K562 (cell line): ENCODE measurements around the gene SLC35B4. TPM values are rescaled to one million over a fixed set of nuclear protein-coding genes. Genes with fewer than 3 reads are reported as not detected.

Experiments used
- CEBPG ChIP-seq, 3 experiments: fragments of 200-800 bp in 1 of 3; sonication (Bioruptor generic) in 1 of 3; sonication (generic) in 1 of 3; formaldehyde crosslinking in 1 of 3; IDR thresholded peaks in 2 of 3; conservative IDR thresholded peaks in 1 of 3; 2 replicates each; pipeline versions ENCODE4 v1.6.1 to v1.8.0; 2016 to 2022; ENCODE audit warnings: missing compliant biosample characterization in 2 of 3, missing genetic modification characterization in 2 of 3, mild to moderate bottlenecking in 1 of 3, missing genetic modification reagents in 1 of 3
- CHCHD3 ChIP-seq: fragments of 250-450 bp; sonication (Bioruptor Pico); IDR thresholded peaks from 2 replicates; pipeline ENCODE4 v2.1.2; 2022; ENCODE audit warnings: mild to moderate bottlenecking
- FOS ChIP-seq: IDR thresholded peaks from 3 replicates; pipeline ENCODE4 v1.6.1; 2011; ENCODE audit not compliant: insufficient read length; ENCODE audit errors: extremely low read depth
- NCOA6 ChIP-seq: fragments of 450-650 bp; IDR thresholded peaks from 2 replicates; pipeline ENCODE4 v1.6.1; 2017; ENCODE audit warnings: mild to moderate bottlenecking
- NFIC ChIP-seq: fragments of 450-650 bp; IDR thresholded peaks from 2 replicates; pipeline ENCODE4 v1.6.1; 2017; ENCODE audit warnings: mild to moderate bottlenecking, inconsistent platforms
- RBM34 ChIP-seq: fragments of 200-400 bp; formaldehyde crosslinking; IDR thresholded peaks from 2 replicates; pipeline ENCODE4 v1.6.1; 2018; ENCODE audit warnings: low read length, borderline replicate concordance; ENCODE audit not compliant: insufficient read depth
- STAG1 ChIP-seq: sonication (generic); formaldehyde crosslinking; IDR thresholded peaks from 2 replicates; pipeline ENCODE4 v1.5.0; 2020; ENCODE audit warnings: missing genetic modification reagents, borderline replicate concordance
- SUPT5H ChIP-seq: fragments of 450-650 bp; IDR thresholded peaks from 2 replicates; pipeline ENCODE4 v1.6.1; 2016
- ZNF431 ChIP-seq: sonication (generic); formaldehyde crosslinking; IDR thresholded peaks from 2 replicates; pipeline ENCODE4 v1.8.0; 2022; ENCODE audit warnings: mild to moderate bottlenecking, missing genetic modification reagents
- ZNF584 ChIP-seq: fragments of 200-800 bp; sonication (Bioruptor generic); IDR thresholded peaks from 2 replicates; pipeline ENCODE4 v1.6.1; 2016; ENCODE audit warnings: low read depth, mild to moderate bottlenecking, missing genetic modification characterization, missing compliant biosample characterization
- ZSCAN29 ChIP-seq: fragments of 450-650 bp; IDR thresholded peaks from 2 replicates; pipeline ENCODE4 v1.6.1; 2017
- polyA plus RNA-seq, 8 experiments: library from polyadenylated mRNA; depleted of rRNA in 4 of 8; stranded (reverse) in 5 of 8; unstranded in 3 of 8; fragments of >200 nt; fragmentation: Nextera tagmentation in 2 of 8; fragmentation: Illumina TruSeq in 1 of 8; extraction: Ambion mirVana in 2 of 8; extraction: Trizol in 1 of 8; gene quantifications; 2 replicates each; pipeline versions ENCODE4 v1.2.1 to v1.2.3, GENCODE V29; 2011 to 2014; ENCODE audit warnings: inconsistent platforms in 1 of 8, missing spikeins in 1 of 8
- total RNA-seq, 7 experiments: library from RNA; depleted of rRNA in 6 of 7; stranded (reverse); fragments of >200 nt in 6 of 7; fragmentation: Illumina TruSeq in 2 of 7; extraction: Trizol in 2 of 7; gene quantifications; 2 replicates each; pipeline versions ENCODE4 v1.2.1 to v1.2.3, GENCODE V29; 2011 to 2021; ENCODE audit warnings: low replicate concordance in 1 of 7
- TF ChIP-seq, protein P1 (sequence below): sonication (generic); formaldehyde crosslinking; IDR thresholded peaks from 2 replicates; pipeline ENCODE4 v1.8.0; 2023; ENCODE audit warnings: missing genetic modification reagents, mild to moderate bottlenecking, borderline replicate concordance
- TF ChIP-seq, protein P2 (sequence below): fragments of 250-450 bp; sonication (Bioruptor Pico); IDR thresholded peaks from 2 replicates; pipeline ENCODE4 v1.4.0; 2020; ENCODE audit warnings: mild to moderate bottlenecking
- TF ChIP-seq, protein P3 (sequence below): sonication (generic); formaldehyde crosslinking; IDR thresholded peaks from 2 replicates; pipeline ENCODE4 v1.8.0; 2022; ENCODE audit warnings: mild to moderate bottlenecking, missing genetic modification reagents
- TF ChIP-seq, protein P4 (sequence below): sonication (generic); formaldehyde crosslinking; IDR thresholded peaks from 2 replicates; pipeline ENCODE4 v1.9.0; 2022; ENCODE audit warnings: mild to moderate bottlenecking, missing genetic modification reagents
- TF ChIP-seq, protein P5 (sequence below): IDR thresholded peaks from 2 replicates; pipeline ENCODE4 v1.6.1; 2011; ENCODE audit not compliant: insufficient read length; ENCODE audit errors: extremely low read depth

Gene SLC35B4
- total and polyA plus RNA-seq, 9 of the 15 experiments (the other 6 are each of a cell fraction or from before 2014, with no cell fraction given) = 6.1 to 34.9 (median 17.6) TPM

DNA sequence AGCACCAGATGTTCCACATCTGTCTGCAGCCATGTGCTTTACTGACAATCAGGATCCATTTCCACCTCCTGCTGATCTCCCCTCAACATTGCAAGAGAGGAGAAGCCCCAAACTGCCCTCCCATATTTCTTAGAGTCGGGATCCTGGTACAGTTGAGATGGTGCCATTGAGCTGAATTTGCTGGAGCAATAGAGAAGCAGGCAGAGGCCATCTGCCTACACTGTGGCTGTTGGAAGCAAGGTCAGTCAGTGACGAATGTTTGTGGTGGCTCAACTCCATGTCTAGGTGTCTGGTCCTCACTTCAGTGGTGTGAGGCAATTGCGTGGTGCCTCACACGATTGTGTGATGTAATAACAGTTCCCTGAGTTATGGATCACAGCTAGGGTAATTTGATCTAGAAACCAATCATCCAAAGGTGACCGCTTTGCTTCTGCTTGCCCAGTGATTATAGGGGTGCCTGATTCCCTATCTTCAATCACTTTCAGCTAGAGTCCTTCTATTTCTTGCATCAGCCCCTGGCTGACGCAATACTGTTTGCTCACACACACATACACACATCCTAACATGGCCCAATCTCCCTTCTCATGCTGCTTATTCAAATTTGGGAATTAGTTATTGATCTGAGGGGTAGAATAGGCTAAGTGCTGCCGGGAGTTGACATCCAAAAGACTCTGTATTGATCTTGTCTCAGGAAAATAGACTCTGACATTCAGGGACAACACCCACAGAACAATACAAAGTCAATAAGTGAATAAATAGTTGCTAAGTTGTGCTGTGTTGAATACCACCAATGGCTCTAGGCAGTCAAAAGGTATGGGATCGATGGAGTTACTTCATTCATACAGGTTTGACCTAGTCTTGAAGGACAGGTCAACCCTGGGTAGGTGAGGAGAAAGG lies 46.1 kb upstream of the SLC35B4 start (continued):
- TF ChIP-seq, protein P1, sequence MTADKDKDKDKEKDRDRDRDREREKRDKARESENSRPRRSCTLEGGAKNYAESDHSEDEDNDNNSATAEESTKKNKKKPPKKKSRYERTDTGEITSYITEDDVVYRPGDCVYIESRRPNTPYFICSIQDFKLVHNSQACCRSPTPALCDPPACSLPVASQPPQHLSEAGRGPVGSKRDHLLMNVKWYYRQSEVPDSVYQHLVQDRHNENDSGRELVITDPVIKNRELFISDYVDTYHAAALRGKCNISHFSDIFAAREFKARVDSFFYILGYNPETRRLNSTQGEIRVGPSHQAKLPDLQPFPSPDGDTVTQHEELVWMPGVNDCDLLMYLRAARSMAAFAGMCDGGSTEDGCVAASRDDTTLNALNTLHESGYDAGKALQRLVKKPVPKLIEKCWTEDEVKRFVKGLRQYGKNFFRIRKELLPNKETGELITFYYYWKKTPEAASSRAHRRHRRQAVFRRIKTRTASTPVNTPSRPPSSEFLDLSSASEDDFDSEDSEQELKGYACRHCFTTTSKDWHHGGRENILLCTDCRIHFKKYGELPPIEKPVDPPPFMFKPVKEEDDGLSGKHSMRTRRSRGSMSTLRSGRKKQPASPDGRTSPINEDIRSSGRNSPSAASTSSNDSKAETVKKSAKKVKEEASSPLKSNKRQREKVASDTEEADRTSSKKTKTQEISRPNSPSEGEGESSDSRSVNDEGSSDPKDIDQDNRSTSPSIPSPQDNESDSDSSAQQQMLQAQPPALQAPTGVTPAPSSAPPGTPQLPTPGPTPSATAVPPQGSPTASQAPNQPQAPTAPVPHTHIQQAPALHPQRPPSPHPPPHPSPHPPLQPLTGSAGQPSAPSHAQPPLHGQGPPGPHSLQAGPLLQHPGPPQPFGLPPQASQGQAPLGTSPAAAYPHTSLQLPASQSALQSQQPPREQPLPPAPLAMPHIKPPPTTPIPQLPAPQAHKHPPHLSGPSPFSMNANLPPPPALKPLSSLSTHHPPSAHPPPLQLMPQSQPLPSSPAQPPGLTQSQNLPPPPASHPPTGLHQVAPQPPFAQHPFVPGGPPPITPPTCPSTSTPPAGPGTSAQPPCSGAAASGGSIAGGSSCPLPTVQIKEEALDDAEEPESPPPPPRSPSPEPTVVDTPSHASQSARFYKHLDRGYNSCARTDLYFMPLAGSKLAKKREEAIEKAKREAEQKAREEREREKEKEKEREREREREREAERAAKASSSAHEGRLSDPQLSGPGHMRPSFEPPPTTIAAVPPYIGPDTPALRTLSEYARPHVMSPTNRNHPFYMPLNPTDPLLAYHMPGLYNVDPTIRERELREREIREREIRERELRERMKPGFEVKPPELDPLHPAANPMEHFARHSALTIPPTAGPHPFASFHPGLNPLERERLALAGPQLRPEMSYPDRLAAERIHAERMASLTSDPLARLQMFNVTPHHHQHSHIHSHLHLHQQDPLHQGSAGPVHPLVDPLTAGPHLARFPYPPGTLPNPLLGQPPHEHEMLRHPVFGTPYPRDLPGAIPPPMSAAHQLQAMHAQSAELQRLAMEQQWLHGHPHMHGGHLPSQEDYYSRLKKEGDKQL = no peak
- TF ChIP-seq ZNF584 (CRISPR knock-in tag) = peak; percentile 95
- no peak for TF ChIP-seq NCOA6
- TF ChIP-seq, protein P2, sequence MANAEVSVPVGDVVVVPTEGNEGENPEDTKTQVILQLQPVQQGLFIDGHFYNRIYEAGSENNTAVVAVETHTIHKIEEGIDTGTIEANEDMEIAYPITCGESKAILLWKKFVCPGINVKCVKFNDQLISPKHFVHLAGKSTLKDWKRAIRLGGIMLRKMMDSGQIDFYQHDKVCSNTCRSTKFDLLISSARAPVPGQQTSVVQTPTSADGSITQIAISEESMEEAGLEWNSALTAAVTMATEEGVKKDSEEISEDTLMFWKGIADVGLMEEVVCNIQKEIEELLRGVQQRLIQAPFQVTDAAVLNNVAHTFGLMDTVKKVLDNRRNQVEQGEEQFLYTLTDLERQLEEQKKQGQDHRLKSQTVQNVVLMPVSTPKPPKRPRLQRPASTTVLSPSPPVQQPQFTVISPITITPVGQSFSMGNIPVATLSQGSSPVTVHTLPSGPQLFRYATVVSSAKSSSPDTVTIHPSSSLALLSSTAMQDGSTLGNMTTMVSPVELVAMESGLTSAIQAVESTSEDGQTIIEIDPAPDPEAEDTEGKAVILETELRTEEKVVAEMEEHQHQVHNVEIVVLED = 0 out of 2 replicates have a peak, but pooled peaks have one; percentile 30
- TF ChIP-seq, protein P3, sequence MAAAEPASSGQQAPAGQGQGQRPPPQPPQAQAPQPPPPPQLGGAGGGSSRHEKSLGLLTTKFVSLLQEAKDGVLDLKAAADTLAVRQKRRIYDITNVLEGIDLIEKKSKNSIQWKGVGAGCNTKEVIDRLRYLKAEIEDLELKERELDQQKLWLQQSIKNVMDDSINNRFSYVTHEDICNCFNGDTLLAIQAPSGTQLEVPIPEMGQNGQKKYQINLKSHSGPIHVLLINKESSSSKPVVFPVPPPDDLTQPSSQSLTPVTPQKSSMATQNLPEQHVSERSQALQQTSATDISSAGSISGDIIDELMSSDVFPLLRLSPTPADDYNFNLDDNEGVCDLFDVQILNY (CRISPR knock-in tag) = no peak
- TF ChIP-seq CEBPG (CRISPR knock-in tag; IDR thresholded peaks at IDR 0.05) = peak; percentile 97
- peak; percentile 95 to 100 for TF ChIP-seq CEBPG (tag; conservative IDR thresholded peaks at IDR 0.05 in 1 of 2, IDR thresholded peaks at IDR 0.05 in 1 of 2)
- TF ChIP-seq, protein P4, sequence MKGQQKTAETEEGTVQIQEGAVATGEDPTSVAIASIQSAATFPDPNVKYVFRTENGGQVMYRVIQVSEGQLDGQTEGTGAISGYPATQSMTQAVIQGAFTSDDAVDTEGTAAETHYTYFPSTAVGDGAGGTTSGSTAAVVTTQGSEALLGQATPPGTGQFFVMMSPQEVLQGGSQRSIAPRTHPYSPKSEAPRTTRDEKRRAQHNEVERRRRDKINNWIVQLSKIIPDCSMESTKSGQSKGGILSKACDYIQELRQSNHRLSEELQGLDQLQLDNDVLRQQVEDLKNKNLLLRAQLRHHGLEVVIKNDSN = no peak
- TF ChIP-seq FOS = no peak
- no peak for TF ChIP-seq SUPT5H
- TF ChIP-seq RBM34 = no peak
- no peak for TF ChIP-seq NFIC
- TF ChIP-seq STAG1 (CRISPR knock-in tag) = no peak
- no peak for TF ChIP-seq CHCHD3 (CRISPR knock-in tag)
- TF ChIP-seq, protein P5, sequence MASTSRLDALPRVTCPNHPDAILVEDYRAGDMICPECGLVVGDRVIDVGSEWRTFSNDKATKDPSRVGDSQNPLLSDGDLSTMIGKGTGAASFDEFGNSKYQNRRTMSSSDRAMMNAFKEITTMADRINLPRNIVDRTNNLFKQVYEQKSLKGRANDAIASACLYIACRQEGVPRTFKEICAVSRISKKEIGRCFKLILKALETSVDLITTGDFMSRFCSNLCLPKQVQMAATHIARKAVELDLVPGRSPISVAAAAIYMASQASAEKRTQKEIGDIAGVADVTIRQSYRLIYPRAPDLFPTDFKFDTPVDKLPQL = no peak
- TF ChIP-seq ZNF431 = no peak
- no peak for TF ChIP-seq ZSCAN29
